ENCODE results near the gene MAPT.
A peak's percentile ranks its signal among the peaks of the same experiment; 100 is the strongest.

The MAPT gene

GRCh38 chr17:46045639-46046038 lies 151.3 kb downstream of the MAPT start:
- no peak for DNase-seq (ENCODE audit: extremely low read depth, low read depth)
- H3K4me3 ChIP-seq (replicated peaks; ENCODE audit: low read depth, low read length), result no peak overlapping the region
- no peak for TF ChIP-seq CTCF (IDR thresholded peaks at IDR 0.05; ENCODE audit: low read depth, low read length, missing control alignments)

- DNase-seq (ENCODE audit: extremely low read depth, low read depth), result no peak
- no peak overlapping the region for H3K4me3 ChIP-seq (replicated peaks; ENCODE audit: low read depth, low read length)
- TF ChIP-seq CTCF (IDR thresholded peaks at IDR 0.05; ENCODE audit: low read depth, low read length, missing control alignments), result no peak
Observed at GRCh38 chr17:46046957-46047356, 152.6 kb downstream of the MAPT start.

DNA sequence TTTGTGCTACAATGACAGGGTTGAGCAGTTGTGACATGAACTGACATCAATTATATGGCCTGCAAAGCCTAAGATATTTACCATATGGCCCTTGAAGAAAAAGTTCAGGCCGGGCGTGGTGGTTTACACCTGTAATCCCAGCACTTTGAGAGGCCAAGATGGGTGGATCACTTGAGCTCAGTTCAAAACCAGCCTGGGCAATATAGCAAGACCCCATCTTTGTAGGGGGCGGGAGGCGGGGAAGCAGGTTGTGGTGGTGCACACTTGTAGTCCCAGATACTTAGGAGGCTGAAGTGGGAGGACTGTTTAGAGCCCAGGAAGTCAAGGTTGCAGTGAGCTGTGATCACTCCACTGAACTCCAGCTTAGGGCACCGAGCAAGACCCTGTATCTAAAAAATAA lies 153.0 kb downstream of the MAPT start:
- DNase-seq (ENCODE audit: extremely low read depth, low read depth), result no peak
- H3K4me3 ChIP-seq (replicated peaks; ENCODE audit: low read depth, low read length), result no peak overlapping the region
- no peak for TF ChIP-seq CTCF (IDR thresholded peaks at IDR 0.05; ENCODE audit: low read depth, low read length, missing control alignments)

- no peak overlapping the region for H3K4me3 ChIP-seq (replicated peaks; ENCODE audit: low read depth, low read length)
- no peak for TF ChIP-seq CTCF (IDR thresholded peaks at IDR 0.05; ENCODE audit: low read depth, low read length, missing control alignments)
Observed at GRCh38 chr17:46047856-46048255, 153.5 kb downstream of the MAPT start.

GRCh38 chr17:46049656-46050055 lies 155.3 kb downstream of the MAPT start:
- no peak for DNase-seq (ENCODE audit: extremely low read depth, low read depth)
- no peak overlapping the region for H3K4me3 ChIP-seq (replicated peaks; ENCODE audit: low read depth, low read length)
- TF ChIP-seq CTCF (IDR thresholded peaks at IDR 0.05; ENCODE audit: low read depth, low read length, missing control alignments), result no peak

More at GRCh38 chr17:46047856-46048255, 153.5 kb downstream of the MAPT start:
- no peak for DNase-seq (ENCODE audit: extremely low read depth, low read depth)

- DNase-seq (ENCODE audit: extremely low read depth, low read depth), result peak; percentile 52
- no peak for TF ChIP-seq CTCF (IDR thresholded peaks at IDR 0.05; ENCODE audit: low read depth, low read length, missing control alignments)
- H3K4me3 ChIP-seq (replicated peaks; ENCODE audit: low read depth, low read length), result no peak overlapping the region
Observed at GRCh38 chr17:46053911-46054534, 159.7 kb downstream of the MAPT start.

DNA sequence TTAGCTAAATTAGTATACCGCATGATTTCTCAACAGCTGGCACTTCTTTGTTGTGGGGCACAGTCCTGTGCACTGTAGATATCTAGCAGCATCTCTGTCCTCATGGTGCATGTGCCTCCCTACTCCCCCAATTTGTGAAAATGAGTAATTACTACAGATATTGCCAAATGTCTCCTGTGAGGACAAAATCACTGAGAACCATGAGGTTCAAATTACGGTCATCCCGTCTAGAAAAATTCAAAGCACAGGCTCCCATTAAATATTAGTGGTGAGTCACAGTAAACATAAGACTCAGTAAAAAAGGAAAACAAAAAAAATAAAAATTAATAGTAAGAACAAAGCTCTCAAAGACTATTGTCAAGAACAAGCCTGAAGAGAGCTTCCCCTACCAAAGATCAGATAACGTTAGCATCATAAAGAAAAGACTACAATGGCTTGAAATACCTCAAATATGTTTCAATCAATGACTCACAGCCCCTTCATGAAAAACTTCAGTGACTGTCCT lies 162.5 kb downstream of the MAPT start:
- TF ChIP-seq CTCF (IDR thresholded peaks at IDR 0.05; ENCODE audit: low read depth, low read length, missing control alignments), result no peak
- no peak for DNase-seq (ENCODE audit: extremely low read depth, low read depth)
- H3K4me3 ChIP-seq (replicated peaks; ENCODE audit: low read depth, low read length), result no peak overlapping the region

Data from HFF-Myc (cell line).